Measurements from ENCODE around the gene RAPGEF4. TPM values are rescaled to one million over a fixed set of nuclear protein-coding genes. Genes with fewer than 3 reads are reported as not detected.

Gene RAPGEF4
- total and polyA plus RNA-seq, 2 of the 8 experiments (the other 6 are each of a cell fraction or from before 2014, with no cell fraction given) = 1.2 to 2.6 TPM

GRCh38 chr2:172967036-172967982 lies 231.7 kb downstream of the RAPGEF4 start:
- 90% methylated on average over 16 of the region's 16 CpGs; no CpG with 5 or more reads in 1 of the 2 experiments for WGBS, 2 experiments (ENCODE audit: extremely low coverage in 1 of 2, insufficient coverage in 1 of 2, insufficient read length in 1 of 2, insufficient replicate concordance in 2 of 2, low coverage in 1 of 2, low lambda C conversion rate in 2 of 2, missing lambda C conversion rate in 1 of 2)

More at GRCh38 chr2:172967036-172967982, 231.7 kb downstream of the RAPGEF4 start:
- no peak overlapping the region for H2BK20ac ChIP-seq (ENCODE audit: low read length)
- no peak overlapping the region for H4K5ac ChIP-seq (ENCODE audit: insufficient read length, low read depth, low read length)
- ChIA-PET CTCF (ENCODE audit: partially characterized antibody) (interaction anchor here (1.5 kb wide), 1 partner anchor 55 kb away, joined by 3 read pairs; no protein-coding TSS in a partner anchor), POLR2A (ENCODE audit: partially characterized antibody) (no interaction called here)
- H3K9ac ChIP-seq (replicated peaks in 1 of 4; ENCODE audit: extremely low read depth in 1 of 4, low read depth in 3 of 4, low read length in 3 of 4) = no peak overlapping the region
- H4K91ac ChIP-seq (replicated peaks; ENCODE audit: insufficient read length, low read length) = no peak overlapping the region
- no peak overlapping the region for H2BK15ac ChIP-seq (ENCODE audit: low read length)
- TF ChIP-seq RNF2 (IDR thresholded peaks at IDR 0.05; ENCODE audit: borderline replicate concordance, low read depth, low read length, missing control alignments, poor library complexity, severe bottlenecking) = no peak
- TF ChIP-seq GABPA (IDR thresholded peaks at IDR 0.05; ENCODE audit: borderline replicate concordance, insufficient read depth, low read length) = no peak
- no peak for TF ChIP-seq USF2 (IDR thresholded peaks at IDR 0.05; ENCODE audit: low read length)
- no peak for TF ChIP-seq SUZ12 (IDR thresholded peaks at IDR 0.05; ENCODE audit: low read length)
- no peak for TF ChIP-seq PHF8 (conservative IDR thresholded peaks at IDR 0.05; ENCODE audit: low read depth, low read length)
- no peak for TF ChIP-seq BACH1 (IDR thresholded peaks at IDR 0.05; ENCODE audit: low read length)
- TF ChIP-seq KDM1A (IDR thresholded peaks at IDR 0.05; ENCODE audit: borderline replicate concordance, low read length) = no peak
- TF ChIP-seq SP1 (IDR thresholded peaks at IDR 0.05; ENCODE audit: low read depth, low read length) = no peak
- no peak for TF ChIP-seq MAX (IDR thresholded peaks at IDR 0.05)
- no peaks in the 10 kb centered on the region; a peak in 1 of 7 replicates for H3K27me3 ChIP-seq (replicated peaks in 1 of 4; ENCODE audit: control insufficient read depth in 3 of 4, extremely low read depth in 1 of 4, insufficient read depth in 3 of 4, low read length in 3 of 4)
- no peaks in the 10 kb centered on the region for H3K23me2 ChIP-seq (ENCODE audit: low read depth, low read length)
- no peak overlapping the region for H4K8ac ChIP-seq (ENCODE audit: extremely low read depth, insufficient read depth, low read length)
- H3K9me3 ChIP-seq (ENCODE audit: insufficient read depth in 2 of 2, low read depth in 1 of 2, low read length in 1 of 2) = no peaks in the 10 kb centered on the region
- no peak overlapping the region for H3K56ac ChIP-seq (replicated peaks; ENCODE audit: insufficient read length, low read depth, low read length)
- H3K79me1 ChIP-seq (ENCODE audit: low read depth, low read length) = no peaks in the 10 kb centered on the region; the same call in 1 of the 2 replicates
- no peak overlapping the region for H2BK120ac ChIP-seq (replicated peaks; ENCODE audit: low read depth, low read length)
- no peak overlapping the region for H3K23ac ChIP-seq (ENCODE audit: insufficient read length)
- FAIRE-seq = no peak
- no peak overlapping the region for H3K27ac ChIP-seq (ENCODE audit: low read depth, low read length)
- no peak overlapping the region for H2AFZ ChIP-seq (ENCODE audit: low read length)
- H3K14ac ChIP-seq (ENCODE audit: insufficient read length) = no peak overlapping the region
- H2BK12ac ChIP-seq (ENCODE audit: low read depth, low read length) = no peak overlapping the region
- no peak overlapping the region for H3K4me2 ChIP-seq (ENCODE audit: insufficient read depth in 1 of 2, low read depth in 2 of 2, low read length in 2 of 2)
- H3K79me2 ChIP-seq (ENCODE audit: control insufficient read depth in 1 of 2, insufficient read depth in 2 of 2, low read length in 2 of 2) = no peaks in the 10 kb centered on the region
- H2AK5ac ChIP-seq (ENCODE audit: low read depth, low read length) = no peak overlapping the region
- no peak overlapping the region for H3K18ac ChIP-seq (ENCODE audit: extremely low read depth, low read length)
- no peak overlapping the region for H2BK5ac ChIP-seq (ENCODE audit: low read depth, low read length)
- no peak overlapping the region for H3K4ac ChIP-seq (replicated peaks; ENCODE audit: insufficient read length, low read depth, low read length)
- no peak for DNase-seq (ENCODE audit: low read depth in 1 of 2, low spot score in 2 of 2)
- no peaks in the 10 kb centered on the region for H4K20me1 ChIP-seq (replicated peaks in 1 of 2; ENCODE audit: control insufficient read depth in 1 of 2, insufficient read depth in 2 of 2, low read length in 2 of 2)
- H3K36me3 ChIP-seq (ENCODE audit: control insufficient read depth in 2 of 4, insufficient read depth in 4 of 4, low read length in 3 of 4) = no peaks in the 10 kb centered on the region
- peaks cover 0 to 3% (median 0%) of the 10 kb centered on the region in 4 experiments; a peak in 2 of 7 replicates for H3K4me1 ChIP-seq (replicated peaks in 1 of 4; ENCODE audit: control insufficient read depth in 3 of 4, insufficient read depth in 4 of 4, low read length in 3 of 4)
- H3K4me3 ChIP-seq (ENCODE audit: extremely low read depth in 1 of 4, insufficient read depth in 2 of 4, low read depth in 3 of 4, low read length in 4 of 4) = no peak overlapping the region

Data from H1 (cell line).